ENCODE results near the gene CA10.

The CA10 gene

DNA sequence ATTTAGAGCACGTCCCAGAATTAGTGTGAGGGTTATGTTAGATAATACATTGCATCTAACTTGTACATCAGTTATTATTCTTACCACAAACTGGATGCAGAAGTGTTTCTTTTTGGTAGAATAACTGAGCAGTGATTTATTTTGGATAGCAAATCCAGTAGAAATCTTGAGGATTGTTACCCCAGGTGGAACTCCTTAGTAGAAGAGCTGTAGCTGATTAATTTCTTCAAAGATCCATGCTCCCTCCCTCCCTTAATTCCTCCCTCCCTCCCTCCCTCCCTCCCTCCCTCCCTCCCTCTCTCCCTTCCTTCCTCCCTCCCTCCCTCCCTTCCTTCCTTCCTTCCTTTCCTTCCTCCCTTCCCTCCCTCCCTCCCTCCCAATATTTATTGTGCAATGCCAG, 337.7 kb downstream of the CA10 start:
- FAIRE-seq, result no peak
- DNase-seq (ENCODE audit: insufficient read length, low spot score), result no peak

DNA sequence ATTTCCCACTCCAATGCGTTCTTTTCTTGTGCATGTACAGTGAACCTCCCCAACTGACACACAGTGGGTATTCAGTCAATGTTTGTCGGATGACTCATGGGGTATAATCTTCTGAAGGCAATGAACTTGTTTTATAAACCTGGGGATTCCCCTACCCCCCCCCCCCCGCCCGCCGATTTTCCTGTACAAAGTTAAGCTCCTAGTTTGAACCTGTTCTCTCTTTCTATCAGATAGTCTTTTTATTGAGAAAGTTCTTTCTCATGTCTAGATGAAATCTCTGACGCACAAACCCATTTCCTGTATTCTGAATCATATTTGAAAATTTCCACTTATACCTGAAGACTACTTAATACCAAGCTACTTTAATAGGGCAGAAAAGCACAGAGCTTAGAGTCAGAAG, 338.3 kb downstream of the CA10 start:
- DNase-seq (ENCODE audit: insufficient read length, low spot score), result no peak
- FAIRE-seq, result no peak

- DNase-seq (ENCODE audit: insufficient read length, low spot score) (no peak), FAIRE-seq (no peak)
These were observed 338.9 kb downstream of the CA10 start for GRCh38 chr17:51819341-51820219.

- FAIRE-seq (no peak), DNase-seq (ENCODE audit: insufficient read length, low spot score) (no peak)
These were observed 339.7 kb downstream of the CA10 start for GRCh38 chr17:51818777-51819176.

- DNase-seq (ENCODE audit: insufficient read length, low spot score), result no peak
- no peak for FAIRE-seq
These were observed 340.6 kb downstream of the CA10 start for GRCh38 chr17:51817955-51818354.

- DNase-seq (ENCODE audit: insufficient read length, low spot score) (no peak), FAIRE-seq (no peak)
These were observed 341.4 kb downstream of the CA10 start for GRCh38 chr17:51817117-51817516.

- DNase-seq (ENCODE audit: insufficient read length, low spot score) (no peak), FAIRE-seq (no peak)
These were observed 343.4 kb downstream of the CA10 start for GRCh38 chr17:51815097-51815496.

DNA sequence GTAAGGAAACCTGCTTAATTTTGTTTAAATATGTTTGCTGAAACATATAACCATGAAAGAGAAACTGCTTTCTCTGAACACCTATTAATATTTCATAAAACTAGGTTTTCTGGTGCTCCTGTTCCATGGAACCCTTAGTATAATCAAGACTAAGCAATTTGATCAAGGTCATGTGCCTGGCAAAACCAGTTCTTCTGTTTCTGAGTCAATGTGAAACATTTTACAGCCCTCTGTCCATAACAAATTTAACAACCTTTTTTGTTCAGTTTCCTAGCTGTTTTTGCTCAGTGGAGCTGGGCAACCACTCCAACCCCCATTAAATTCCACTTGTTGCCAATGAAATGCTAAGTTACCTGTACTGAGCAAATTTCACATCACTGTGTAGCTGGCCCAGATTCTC, 344.0 kb downstream of the CA10 start:
- DNase-seq (ENCODE audit: insufficient read length, low spot score) (no peak), FAIRE-seq (no peak)

DNA sequence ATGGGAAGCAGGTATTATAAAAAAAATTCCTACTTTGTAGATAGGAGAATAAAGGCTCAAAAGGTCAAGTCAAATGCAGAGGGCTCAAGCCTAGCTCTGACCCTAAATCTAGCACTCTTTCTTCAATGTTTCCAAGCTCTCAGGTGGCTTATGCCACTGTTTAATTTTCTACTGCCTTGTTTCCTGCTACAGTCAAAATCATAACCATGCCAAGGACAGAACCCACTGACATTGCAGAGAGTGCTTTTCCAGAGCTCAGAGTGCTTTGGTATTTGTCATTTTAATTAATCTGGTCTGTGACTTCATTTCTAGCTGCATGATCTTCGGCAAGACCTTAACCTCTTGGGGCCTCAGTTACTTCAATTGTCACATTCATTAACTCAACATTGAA, 344.7 kb downstream of the CA10 start:
- DNase-seq (ENCODE audit: insufficient read length, low spot score), result no peak
- no peak for FAIRE-seq

GRCh38 chr17:51813140-51813783, 345.3 kb downstream of the CA10 start:
- no peak for FAIRE-seq
- DNase-seq (ENCODE audit: insufficient read length, low spot score), result no peak

- no peak for DNase-seq (ENCODE audit: insufficient read length, low spot score)
- no peak for FAIRE-seq
These were observed 351.1 kb downstream of the CA10 start for GRCh38 chr17:51807460-51807859.

DNA sequence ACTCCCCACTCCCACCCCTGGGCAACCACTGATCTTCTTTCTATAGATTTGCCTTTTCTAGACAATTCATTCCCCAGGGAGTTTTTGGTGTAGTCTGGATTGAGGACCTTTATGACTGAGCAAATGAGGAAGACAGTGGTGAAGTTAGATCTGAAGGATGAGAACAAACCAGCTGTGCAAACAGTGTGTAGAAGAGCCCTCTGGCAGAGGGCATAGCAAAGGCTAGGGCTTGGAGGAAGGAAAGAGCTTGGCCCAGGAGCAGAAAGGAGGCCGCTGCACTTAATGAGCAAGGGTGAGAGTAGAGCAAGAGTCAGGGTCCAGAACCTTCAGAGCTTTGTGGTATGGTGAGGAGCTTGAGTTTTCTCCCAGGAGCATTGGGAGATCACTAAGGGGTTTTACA, 352.7 kb downstream of the CA10 start:
- DNase-seq (ENCODE audit: insufficient read length, low spot score) (no peak), FAIRE-seq (no peak)

DNA sequence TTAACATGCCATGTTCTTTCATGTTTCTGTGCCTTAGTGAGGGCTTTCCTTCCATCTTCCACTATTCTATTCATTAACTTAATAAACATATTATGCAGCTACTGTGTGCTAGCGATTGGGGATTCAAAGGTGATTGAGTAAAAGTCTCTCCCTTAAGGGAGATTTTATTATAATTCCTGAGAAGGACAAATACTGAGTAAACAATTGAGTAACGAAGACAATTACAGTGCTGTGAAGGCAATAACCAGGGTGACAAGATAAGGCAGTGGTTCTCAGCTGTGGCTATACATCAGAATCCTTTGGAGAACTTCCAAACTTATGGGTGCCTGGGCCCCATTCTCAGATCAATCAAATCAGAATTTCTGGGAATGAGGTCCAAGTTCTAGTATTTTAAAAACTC, 353.3 kb downstream of the CA10 start:
- DNase-seq (ENCODE audit: insufficient read length, low spot score) (no peak), FAIRE-seq (no peak)

DNA sequence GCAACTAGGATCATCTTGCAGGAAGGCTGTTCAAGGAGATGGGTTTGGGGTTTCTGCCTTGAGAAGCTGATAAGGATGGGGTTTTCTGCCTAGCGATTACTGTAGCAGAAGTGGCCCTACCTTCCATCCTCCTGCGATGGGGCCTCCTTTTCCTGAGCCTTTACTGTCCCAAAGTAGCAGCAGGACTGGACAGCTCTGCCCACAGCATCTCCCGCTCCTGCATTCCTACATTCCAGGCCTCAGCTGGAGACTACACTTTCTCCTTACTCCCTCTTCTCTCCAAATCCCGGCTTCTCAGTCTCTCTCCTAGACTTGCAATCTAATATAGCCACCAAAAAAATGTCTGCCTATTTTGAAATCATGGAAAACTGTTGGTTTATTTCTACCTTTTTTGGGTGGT, 355.4 kb downstream of the CA10 start:
- FAIRE-seq, result no peak
- DNase-seq (ENCODE audit: insufficient read length, low spot score), result no peak

GRCh38 chr17:51802544-51802943, 356.0 kb downstream of the CA10 start:
- FAIRE-seq (no peak), DNase-seq (ENCODE audit: insufficient read length, low spot score) (no peak)

DNA sequence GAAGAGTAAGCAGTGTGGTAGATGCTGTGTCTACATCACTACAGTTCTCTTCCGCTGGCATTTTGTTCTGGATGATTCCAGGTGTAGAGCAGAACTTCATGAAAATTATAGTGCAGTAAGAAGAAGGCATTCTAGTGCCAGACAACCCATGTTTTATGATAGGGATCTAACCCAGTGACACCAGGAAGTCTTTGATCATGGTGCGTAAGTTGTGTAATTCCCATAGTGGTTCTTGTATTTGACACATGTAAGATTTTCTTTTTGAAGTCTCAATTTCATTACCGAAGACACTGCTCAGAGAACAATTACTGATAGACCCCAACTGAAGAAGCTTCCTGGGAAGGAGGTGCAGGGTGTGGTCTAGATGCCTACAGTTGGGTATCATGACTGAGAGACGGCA, 356.9 kb downstream of the CA10 start:
- no peak for FAIRE-seq
- no peak for DNase-seq (ENCODE audit: insufficient read length, low spot score)

DNA sequence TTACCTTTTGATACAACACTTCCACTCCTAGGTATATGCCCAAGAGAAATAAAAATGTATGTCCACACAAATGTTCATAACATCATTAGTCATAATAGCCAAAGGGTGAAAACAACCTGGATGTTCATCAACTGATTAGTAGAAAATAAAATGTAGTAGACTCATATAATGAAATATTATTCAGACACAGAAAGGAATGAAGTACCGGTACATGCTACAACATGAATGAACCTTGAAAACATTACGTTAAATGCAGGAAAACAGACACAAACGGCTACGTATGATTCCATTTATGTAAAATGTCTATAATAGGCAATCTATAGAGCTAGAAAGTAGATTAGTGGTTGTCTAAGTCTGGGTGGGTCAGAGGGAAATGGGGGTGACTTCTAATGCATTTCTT, 358.5 kb downstream of the CA10 start:
- DNase-seq (ENCODE audit: insufficient read length, low spot score) (no peak), FAIRE-seq (no peak)

GRCh38 chr17:51799240-51799639, 359.3 kb downstream of the CA10 start:
- no peak for DNase-seq (ENCODE audit: insufficient read length, low spot score)
- no peak for FAIRE-seq

DNA sequence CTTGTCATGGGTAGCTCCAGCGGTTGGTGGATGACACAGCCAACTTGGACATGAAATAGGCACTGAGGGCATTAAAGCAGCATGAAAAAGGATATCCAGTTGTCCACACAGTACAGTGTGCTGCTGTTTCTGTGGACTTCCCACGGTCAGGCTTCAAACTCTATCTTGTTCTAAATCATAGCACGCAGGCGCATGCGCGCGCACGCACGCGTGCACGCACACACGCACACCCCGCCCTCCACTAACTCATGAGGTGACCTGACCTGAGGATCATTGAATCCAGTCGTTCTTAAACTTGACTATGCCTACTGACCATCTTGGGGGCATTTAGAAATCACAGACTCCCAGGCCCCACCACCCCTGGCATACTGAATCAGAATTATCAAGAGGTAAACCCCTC, 361.4 kb downstream of the CA10 start:
- FAIRE-seq, result no peak
- no peak for DNase-seq (ENCODE audit: insufficient read length, low spot score)

GRCh38 chr17:51796026-51796425, 362.5 kb downstream of the CA10 start:
- FAIRE-seq (no peak), DNase-seq (ENCODE audit: insufficient read length, low spot score) (no peak)

DNA sequence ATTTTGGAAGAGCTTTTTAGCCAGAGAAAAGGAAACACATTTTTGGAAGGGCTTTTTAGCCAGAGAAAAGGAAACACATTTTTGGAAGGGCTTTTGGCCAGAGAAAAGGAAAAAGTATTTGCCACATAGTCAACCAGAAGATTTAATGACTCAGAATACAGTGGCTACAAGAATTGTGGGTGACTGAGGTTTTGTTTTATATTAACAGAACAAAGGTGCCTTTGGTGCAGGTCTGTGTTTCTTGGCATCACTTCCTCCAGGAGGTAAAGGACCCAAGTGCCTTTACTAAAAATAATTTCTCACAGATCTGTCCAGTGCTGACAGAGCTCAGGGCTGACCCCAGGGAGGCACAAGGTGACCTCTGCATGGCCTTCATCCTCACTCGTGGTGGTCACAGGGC, 363.1 kb downstream of the CA10 start:
- no peak for FAIRE-seq
- DNase-seq (ENCODE audit: insufficient read length, low spot score), result no peak

DNA sequence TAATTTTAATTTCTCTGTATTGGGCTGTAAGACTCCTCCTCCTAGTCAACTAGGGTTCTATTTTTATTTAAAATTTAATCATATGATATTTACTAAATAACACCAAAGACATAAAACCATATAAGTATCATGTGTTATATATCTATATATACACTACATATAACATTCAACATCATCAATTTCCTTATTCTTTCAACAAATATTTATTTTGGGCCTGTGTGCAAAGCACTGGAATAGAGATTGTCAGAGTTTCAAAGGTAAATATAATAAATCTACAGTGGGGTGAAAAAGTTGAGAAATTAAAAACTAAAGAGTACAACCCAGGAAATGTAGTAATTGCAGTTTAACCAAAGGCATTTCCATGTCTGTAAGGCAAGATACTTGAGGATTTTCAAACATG, 364.0 kb downstream of the CA10 start:
- FAIRE-seq (no peak), DNase-seq (ENCODE audit: insufficient read length, low spot score) (no peak)

All from HTR-8/SVneo (cell line).